ENCODE measurements around the gene NR1H2.

Gene NR1H2

GRCh38 chr19:50430888-50431342 lies 54.7 kb downstream of the NR1H2 start (continued):
- TF ChIP-seq BACH2 (CRISPR knock-in tag; IDR thresholded peaks at IDR 0.05; ENCODE audit: borderline replicate concordance) = no peak
- TF ChIP-seq RARB (CRISPR knock-in tag; IDR thresholded peaks at IDR 0.05) = no peak

- ATAC-seq = peak; percentile 97
- TF ChIP-seq TCF4 (CRISPR knock-in tag; IDR thresholded peaks at IDR 0.05; ENCODE audit: borderline replicate concordance) (no peak), RARB (CRISPR knock-in tag; IDR thresholded peaks at IDR 0.05) (no peak), BACH2 (CRISPR knock-in tag; IDR thresholded peaks at IDR 0.05; ENCODE audit: borderline replicate concordance) (no peak)
Observed at GRCh38 chr19:50431343-50432220, 55.3 kb downstream of the NR1H2 start.

DNA sequence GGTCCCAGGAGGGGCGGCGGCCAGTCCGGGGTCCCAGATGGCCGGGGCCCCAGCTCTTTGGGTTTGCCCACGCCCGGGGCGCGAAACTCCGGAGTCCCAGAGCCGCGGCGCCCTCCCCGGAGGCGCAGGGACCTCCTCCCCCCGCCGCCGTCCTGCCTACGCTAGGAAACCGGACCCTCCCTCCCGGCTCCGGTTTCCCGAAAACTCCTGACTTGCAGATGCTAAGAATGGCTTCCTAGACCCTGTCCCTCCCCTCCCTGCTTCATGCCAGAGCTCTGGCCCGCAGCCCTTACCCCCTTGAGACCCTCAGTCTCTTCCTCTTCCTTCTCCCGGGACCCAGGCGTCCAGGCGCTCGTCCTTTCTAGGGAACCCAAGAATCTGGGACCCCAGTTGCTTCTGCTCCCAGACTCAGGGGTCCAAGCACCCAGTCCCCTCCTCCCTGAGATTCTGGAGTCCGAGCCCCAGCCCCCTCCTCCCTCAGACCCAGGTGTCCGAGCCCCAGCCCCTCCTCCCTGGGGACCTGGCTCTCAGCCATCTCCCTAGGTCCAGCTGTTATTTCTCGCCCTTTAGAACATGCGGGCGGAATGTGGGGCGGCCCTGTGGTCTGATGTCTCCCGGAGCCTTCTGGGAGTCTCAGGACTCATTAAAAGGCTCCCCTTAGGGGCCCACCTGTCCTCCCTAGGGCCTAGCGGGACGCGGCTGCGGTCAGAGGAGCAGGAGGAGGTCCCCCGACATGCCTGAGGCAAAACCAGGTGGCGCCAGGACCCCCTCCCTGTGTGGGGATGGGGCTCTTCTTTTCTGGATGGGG lies 56.2 kb downstream of the NR1H2 start, which contains the start of gene MYBPC2:
Gene MYBPC2 (plus strand): TSS at position 672 of the 808 bp plus-strand sequence. CDS start 62 bp downstream, at position 734.
- ATAC-seq = peak; percentile 21
- no peak for TF ChIP-seq PPARA (CRISPR knock-in tag; IDR thresholded peaks at IDR 0.05; ENCODE audit: borderline replicate concordance)
- no peak for TF ChIP-seq BACH2 (CRISPR knock-in tag; IDR thresholded peaks at IDR 0.05; ENCODE audit: borderline replicate concordance)
- TF ChIP-seq ZNF565 (CRISPR knock-in tag; conservative IDR thresholded peaks at IDR 0.05; ENCODE audit: low read depth) = no peak
- no peak for TF ChIP-seq TCF4 (CRISPR knock-in tag; IDR thresholded peaks at IDR 0.05; ENCODE audit: borderline replicate concordance)
- no peak for TF ChIP-seq ZNF8 (CRISPR knock-in tag; IDR thresholded peaks at IDR 0.05)
- no peak for TF ChIP-seq GLIS3 (CRISPR knock-in tag; IDR thresholded peaks at IDR 0.05)
- no peak for TF ChIP-seq ISL1 (CRISPR knock-in tag; IDR thresholded peaks at IDR 0.05)
- TF ChIP-seq SNAI2 (CRISPR knock-in tag; IDR thresholded peaks at IDR 0.05) = no peak
- TF ChIP-seq, protein P1, sequence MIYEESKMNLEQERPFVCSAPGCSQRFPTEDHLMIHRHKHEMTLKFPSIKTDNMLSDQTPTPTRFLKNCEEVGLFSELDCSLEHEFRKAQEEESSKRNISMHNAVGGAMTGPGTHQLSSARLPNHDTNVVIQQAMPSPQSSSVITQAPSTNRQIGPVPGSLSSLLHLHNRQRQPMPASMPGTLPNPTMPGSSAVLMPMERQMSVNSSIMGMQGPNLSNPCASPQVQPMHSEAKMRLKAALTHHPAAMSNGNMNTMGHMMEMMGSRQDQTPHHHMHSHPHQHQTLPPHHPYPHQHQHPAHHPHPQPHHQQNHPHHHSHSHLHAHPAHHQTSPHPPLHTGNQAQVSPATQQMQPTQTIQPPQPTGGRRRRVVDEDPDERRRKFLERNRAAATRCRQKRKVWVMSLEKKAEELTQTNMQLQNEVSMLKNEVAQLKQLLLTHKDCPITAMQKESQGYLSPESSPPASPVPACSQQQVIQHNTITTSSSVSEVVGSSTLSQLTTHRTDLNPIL (CRISPR knock-in tag; IDR thresholded peaks at IDR 0.05; ENCODE audit: low read depth) = no peak
- TF ChIP-seq ARNTL (CRISPR knock-in tag; IDR thresholded peaks at IDR 0.05; ENCODE audit: borderline replicate concordance, low read depth) = no peak
- TF ChIP-seq ESRRG (CRISPR knock-in tag; IDR thresholded peaks at IDR 0.05) = no peak
- no peak for TF ChIP-seq TOX (CRISPR knock-in tag; IDR thresholded peaks at IDR 0.05; ENCODE audit: borderline replicate concordance)
- TF ChIP-seq, protein P2, sequence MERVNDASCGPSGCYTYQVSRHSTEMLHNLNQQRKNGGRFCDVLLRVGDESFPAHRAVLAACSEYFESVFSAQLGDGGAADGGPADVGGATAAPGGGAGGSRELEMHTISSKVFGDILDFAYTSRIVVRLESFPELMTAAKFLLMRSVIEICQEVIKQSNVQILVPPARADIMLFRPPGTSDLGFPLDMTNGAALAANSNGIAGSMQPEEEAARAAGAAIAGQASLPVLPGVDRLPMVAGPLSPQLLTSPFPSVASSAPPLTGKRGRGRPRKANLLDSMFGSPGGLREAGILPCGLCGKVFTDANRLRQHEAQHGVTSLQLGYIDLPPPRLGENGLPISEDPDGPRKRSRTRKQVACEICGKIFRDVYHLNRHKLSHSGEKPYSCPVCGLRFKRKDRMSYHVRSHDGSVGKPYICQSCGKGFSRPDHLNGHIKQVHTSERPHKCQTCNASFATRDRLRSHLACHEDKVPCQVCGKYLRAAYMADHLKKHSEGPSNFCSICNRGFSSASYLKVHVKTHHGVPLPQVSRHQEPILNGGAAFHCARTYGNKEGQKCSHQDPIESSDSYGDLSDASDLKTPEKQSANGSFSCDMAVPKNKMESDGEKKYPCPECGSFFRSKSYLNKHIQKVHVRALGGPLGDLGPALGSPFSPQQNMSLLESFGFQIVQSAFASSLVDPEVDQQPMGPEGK (CRISPR knock-in tag; IDR thresholded peaks at IDR 0.05; ENCODE audit: borderline replicate concordance) = no peak
- no peak for TF ChIP-seq ZFP30 (CRISPR knock-in tag; IDR thresholded peaks at IDR 0.05)
- no peak for TF ChIP-seq OSR1 (CRISPR knock-in tag; IDR thresholded peaks at IDR 0.05)
- TF ChIP-seq, protein P3, sequence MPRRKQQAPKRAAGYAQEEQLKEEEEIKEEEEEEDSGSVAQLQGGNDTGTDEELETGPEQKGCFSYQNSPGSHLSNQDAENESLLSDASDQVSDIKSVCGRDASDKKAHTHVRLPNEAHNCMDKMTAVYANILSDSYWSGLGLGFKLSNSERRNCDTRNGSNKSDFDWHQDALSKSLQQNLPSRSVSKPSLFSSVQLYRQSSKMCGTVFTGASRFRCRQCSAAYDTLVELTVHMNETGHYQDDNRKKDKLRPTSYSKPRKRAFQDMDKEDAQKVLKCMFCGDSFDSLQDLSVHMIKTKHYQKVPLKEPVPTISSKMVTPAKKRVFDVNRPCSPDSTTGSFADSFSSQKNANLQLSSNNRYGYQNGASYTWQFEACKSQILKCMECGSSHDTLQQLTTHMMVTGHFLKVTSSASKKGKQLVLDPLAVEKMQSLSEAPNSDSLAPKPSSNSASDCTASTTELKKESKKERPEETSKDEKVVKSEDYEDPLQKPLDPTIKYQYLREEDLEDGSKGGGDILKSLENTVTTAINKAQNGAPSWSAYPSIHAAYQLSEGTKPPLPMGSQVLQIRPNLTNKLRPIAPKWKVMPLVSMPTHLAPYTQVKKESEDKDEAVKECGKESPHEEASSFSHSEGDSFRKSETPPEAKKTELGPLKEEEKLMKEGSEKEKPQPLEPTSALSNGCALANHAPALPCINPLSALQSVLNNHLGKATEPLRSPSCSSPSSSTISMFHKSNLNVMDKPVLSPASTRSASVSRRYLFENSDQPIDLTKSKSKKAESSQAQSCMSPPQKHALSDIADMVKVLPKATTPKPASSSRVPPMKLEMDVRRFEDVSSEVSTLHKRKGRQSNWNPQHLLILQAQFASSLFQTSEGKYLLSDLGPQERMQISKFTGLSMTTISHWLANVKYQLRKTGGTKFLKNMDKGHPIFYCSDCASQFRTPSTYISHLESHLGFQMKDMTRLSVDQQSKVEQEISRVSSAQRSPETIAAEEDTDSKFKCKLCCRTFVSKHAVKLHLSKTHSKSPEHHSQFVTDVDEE (CRISPR knock-in tag; IDR thresholded peaks at IDR 0.05) = no peak
- TF ChIP-seq POU6F1 (CRISPR knock-in tag; IDR thresholded peaks at IDR 0.05; ENCODE audit: borderline replicate concordance, low read depth) = no peak

All from SK-N-SH treated with all-trans-retinoic acid at 6 μM for 48 hours (cell line).